22Rv1 (cell line): Measurements from ENCODE around the gene CDC34.

ENCODE experiments used
- H3K27ac ChIP-seq: fragments of 450-650 bp; 2 replicates; pipeline ENCODE4 v1.5.1; 2017
- CTCF ChIP-seq: fragments of 450-650 bp; IDR thresholded peaks from 2 replicates; pipeline ENCODE4 v1.5.1; 2017; ENCODE audit warnings: mild to moderate bottlenecking
- ZFX ChIP-seq: fragments of 450-650 bp; IDR thresholded peaks from 2 replicates; pipeline ENCODE4 v1.6.1; 2017; ENCODE audit warnings: antibody characterized with exemption, borderline replicate concordance

CDC34 gene

GRCh38 chr19:556611-557382, 25.2 kb downstream of the CDC34 start:
- no peak overlapping the region for H3K27ac ChIP-seq
- TF ChIP-seq ZFX (no peak), CTCF (no peak)

GRCh38 chr19:558770-559439, 27.3 kb downstream of the CDC34 start:
- no peak overlapping the region for H3K27ac ChIP-seq
- TF ChIP-seq CTCF (no peak), ZFX (no peak)

- TF ChIP-seq CTCF (no peak), ZFX (no peak)
- no peak overlapping the region for H3K27ac ChIP-seq
Measured at GRCh38 chr19:560121-560520, 28.6 kb downstream of the CDC34 start.

GRCh38 chr19:566403-566802, 34.8 kb downstream of the CDC34 start:
- no peak overlapping the region for H3K27ac ChIP-seq
- no peak for TF ChIP-seq ZFX
- no peak for TF ChIP-seq CTCF

- H3K27ac ChIP-seq, result no peak overlapping the region
- TF ChIP-seq CTCF, result no peak
- TF ChIP-seq ZFX, result no peak
Measured at GRCh38 chr19:566844-567243, 35.3 kb downstream of the CDC34 start.

GRCh38 chr19:567296-567900, 35.8 kb downstream of the CDC34 start:
- H3K27ac ChIP-seq, result no peak overlapping the region
- TF ChIP-seq CTCF, result no peak
- TF ChIP-seq ZFX, result no peak

- no peak for TF ChIP-seq ZFX
- TF ChIP-seq CTCF, result no peak
- H3K27ac ChIP-seq, result no peak overlapping the region; the same call in 1 of the 2 replicates
Measured at GRCh38 chr19:570251-570686, 38.7 kb downstream of the CDC34 start.
